Fibroblast of villous mesenchyme (primary cell): Measurements from ENCODE around the gene IMMP1L. TPM values are rescaled to one million over a fixed set of nuclear protein-coding genes. Genes with fewer than 3 reads are reported as not detected.
A peak's percentile ranks its signal among the peaks of the same experiment; 100 is the strongest.

ENCODE experiments used
- DNase-seq: peaks from one replicate; pipeline ENCODE4 v3.0.0-alpha.2; 2010; ENCODE audit warnings: low read depth
- H3K4me3 ChIP-seq: 2 replicates; pipeline ENCODE4 v1.5.1; 2011; ENCODE audit warnings: low read depth, mild to moderate bottlenecking, low read length
- CTCF ChIP-seq: IDR thresholded peaks from 2 replicates; pipeline ENCODE4 v1.5.1; 2012; ENCODE audit warnings: low read depth, mild to moderate bottlenecking, low read length; ENCODE audit not compliant: insufficient read depth
- total RNA-seq: library from RNA; depleted of rRNA; stranded (reverse); fragments of >200 nt; gene quantifications from 2 replicates; pipeline ENCODE4 v1.2.3, GENCODE V29; 2012

Gene IMMP1L
- total RNA-seq, 1 donor: 9.1 TPM

- H3K4me3 ChIP-seq: no peak overlapping the region
- TF ChIP-seq CTCF: no peak
- DNase-seq: no peak
Observed at GRCh38 chr11:31529701-31530100, 20.3 kb upstream of the IMMP1L start.

GRCh38 chr11:31529189-31529588 lies 19.8 kb upstream of the IMMP1L start:
- no peak for TF ChIP-seq CTCF
- no peak overlapping the region for H3K4me3 ChIP-seq
- no peak for DNase-seq

- no peak for TF ChIP-seq CTCF
- DNase-seq: no peak
- H3K4me3 ChIP-seq: no peak overlapping the region
Observed at GRCh38 chr11:31521497-31522150, 12.2 kb upstream of the IMMP1L start.

- H3K4me3 ChIP-seq: no peak overlapping the region
- no peak for DNase-seq
- no peak for TF ChIP-seq CTCF
Observed at GRCh38 chr11:31512117-31512516, 2.7 kb upstream of the IMMP1L start.

GRCh38 chr11:31509051-31509428 lies 382 bp downstream of the IMMP1L start:
- no peak for TF ChIP-seq CTCF

GRCh38 chr11:31500560-31500959 lies 8.9 kb downstream of the IMMP1L start:
- no peak overlapping the region for H3K4me3 ChIP-seq
- peak; percentile 62 for DNase-seq
- no peak for TF ChIP-seq CTCF

More at GRCh38 chr11:31509051-31509428, 382 bp downstream of the IMMP1L start:
- DNase-seq: no peak
- H3K4me3 ChIP-seq: peak overlapping the region; percentile 97
